Fibroblast of mammary gland (primary cell): Measurements from ENCODE around the gene CPTP.

ENCODE experiments used
- DNase-seq: peaks from one replicate; pipeline ENCODE4 v3.0.0-alpha.2; 2010; ENCODE audit warnings: low read depth
- H3K4me3 ChIP-seq: 2 replicates; pipeline ENCODE4 v1.5.1; 2011; ENCODE audit warnings: low read depth, mild to moderate bottlenecking, low read length, moderate library complexity; ENCODE audit not compliant: control insufficient read depth
- CTCF ChIP-seq: conservative IDR thresholded peaks from 2 replicates; pipeline ENCODE4 v1.5.1; 2011; ENCODE audit warnings: low read depth, low read length, inconsistent platforms; ENCODE audit not compliant: control insufficient read depth, insufficient read depth

The CPTP gene

DNA sequence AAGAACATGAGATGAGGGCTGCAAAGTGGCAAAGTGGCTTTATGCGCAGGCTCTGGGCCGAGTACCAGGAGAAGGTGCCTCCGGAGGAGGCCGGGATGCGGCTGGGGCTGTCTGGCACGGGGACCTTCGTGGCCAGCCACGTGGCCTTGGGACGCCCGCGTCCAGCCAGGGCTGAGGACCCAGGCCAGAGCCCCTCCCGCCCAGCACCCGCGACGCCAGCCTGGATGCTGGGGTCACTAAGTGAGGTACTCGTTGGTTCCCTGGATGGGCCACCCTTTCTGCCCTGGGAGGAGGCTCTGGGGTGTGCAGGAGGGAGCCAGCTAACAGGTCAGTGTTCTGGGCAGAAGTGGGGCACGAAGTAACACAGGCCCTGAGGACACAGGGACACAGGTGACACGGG, 31.8 kb upstream of the CPTP start:
- no peak overlapping the region for H3K4me3 ChIP-seq
- DNase-seq: no peak
- no peak for TF ChIP-seq CTCF

DNA sequence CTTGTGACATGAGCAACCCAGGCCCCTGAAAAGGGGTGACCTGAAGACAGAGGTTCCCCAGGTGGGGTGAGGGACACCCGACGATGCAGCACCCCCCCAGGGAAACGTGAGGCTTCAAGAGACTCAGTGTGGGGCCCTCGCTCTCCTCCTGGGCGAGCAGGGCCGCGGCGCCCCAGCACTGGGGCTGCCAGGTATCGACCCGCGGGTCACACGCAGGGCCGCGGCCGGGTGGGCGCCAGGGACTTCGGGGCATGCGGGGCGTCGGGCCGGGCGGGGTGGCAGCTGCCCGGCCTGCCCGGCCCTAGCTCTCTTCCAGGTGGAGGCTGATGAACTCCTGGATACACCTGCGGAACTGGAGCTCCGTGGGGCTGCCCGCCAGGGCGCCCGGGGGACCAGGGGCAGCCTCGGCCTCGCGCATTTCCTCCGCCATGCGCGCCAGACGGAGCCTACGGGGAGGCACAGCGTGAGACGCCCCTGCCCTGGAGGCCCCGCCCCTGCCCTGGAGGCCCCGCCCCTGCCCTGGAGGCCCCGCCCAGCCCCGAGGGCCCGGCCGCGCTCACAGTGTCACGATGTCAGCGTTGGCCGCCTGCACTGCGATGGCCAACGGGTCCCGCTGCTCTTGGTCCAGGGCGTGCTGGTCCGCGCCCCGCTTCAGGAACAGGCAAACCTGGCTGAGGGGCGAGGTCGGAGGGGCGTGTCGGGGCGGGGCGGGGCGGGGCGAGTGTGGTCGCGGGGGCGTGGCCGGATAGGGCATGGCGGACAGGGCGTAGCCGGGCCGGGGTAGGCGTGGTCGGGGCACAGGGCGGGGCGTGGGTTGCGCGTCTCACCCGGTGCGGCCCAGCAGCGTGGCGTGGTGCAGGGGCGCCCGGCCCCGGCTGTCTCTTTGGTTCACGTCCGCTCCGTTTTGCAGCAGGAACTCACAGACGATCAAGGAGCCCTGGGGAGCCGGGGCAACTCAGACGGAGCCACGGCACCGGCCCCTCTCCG, 31.0 kb upstream of the CPTP start:
- TF ChIP-seq CTCF: no peak
- H3K4me3 ChIP-seq: no peak overlapping the region
- DNase-seq: no peak

GRCh38 chr1:1294250-1294890, 30.2 kb upstream of the CPTP start:
- no peak overlapping the region for H3K4me3 ChIP-seq
- DNase-seq: no peak
- TF ChIP-seq CTCF: no peak

GRCh38 chr1:1295154-1295923, 29.3 kb upstream of the CPTP start:
- TF ChIP-seq CTCF: no peak
- DNase-seq: no peak
- H3K4me3 ChIP-seq: no peak overlapping the region

- DNase-seq: no peak
- TF ChIP-seq CTCF: no peak
- H3K4me3 ChIP-seq: no peak overlapping the region
These were observed 28.2 kb upstream of the CPTP start for GRCh38 chr1:1296070-1297061.
